Kidney epithelial cell (primary cell): ENCODE data around the gene ELF1. TPM values are rescaled to one million over a fixed set of nuclear protein-coding genes. Genes with fewer than 3 reads are reported as not detected.
A peak's percentile ranks its signal among the peaks of the same experiment; 100 is the strongest.

Experiments
- DNase-seq: peaks from one replicate; pipeline ENCODE4 v3.0.0-alpha.2; 2010; ENCODE audit warnings: low read depth
- H3K27me3 ChIP-seq: 2 replicates; pipeline ENCODE4 v1.6.0; 2011; ENCODE audit warnings: low read length; ENCODE audit not compliant: control insufficient read depth, insufficient read depth
- H3K36me3 ChIP-seq: 2 replicates; pipeline ENCODE4 v1.5.1; 2011; ENCODE audit warnings: low read length; ENCODE audit not compliant: control insufficient read depth, insufficient read depth
- H3K4me3 ChIP-seq: 2 replicates; pipeline ENCODE4 v1.5.1; 2011; ENCODE audit warnings: low read depth, mild to moderate bottlenecking, control low read depth, low read length
- CTCF ChIP-seq: IDR thresholded peaks from 2 replicates; pipeline ENCODE4 v1.5.1; 2011; ENCODE audit warnings: mild to moderate bottlenecking, moderate library complexity, low read length, control low read depth, inconsistent platforms; ENCODE audit not compliant: insufficient read depth, poor library complexity, severe bottlenecking
- total RNA-seq: library from RNA; depleted of rRNA; stranded (reverse); fragments of >200 nt; gene quantifications from 2 replicates; pipeline ENCODE4 v1.2.3, GENCODE V29; 2015

ELF1 gene
- total RNA-seq, 1 donor from 2014 or later: 60.6 TPM

- Histone ChIP-seq H3K36me3 (no peaks in the 10 kb centered on the region), H3K27me3 (no peaks in the 10 kb centered on the region), H3K4me3 (peak overlapping the region; percentile 82)
- TF ChIP-seq CTCF: no peak
- DNase-seq: no peak
Observed at GRCh38 chr13:41060724-41061074, 41.6 kb upstream of the ELF1 start.

- no peaks in the 10 kb centered on the region for H3K27me3 ChIP-seq
- TF ChIP-seq CTCF: peak; percentile 30
- H3K4me3 ChIP-seq: peak overlapping the region; percentile 82
- peak; percentile 63 for DNase-seq
- no peaks in the 10 kb centered on the region for H3K36me3 ChIP-seq
Observed at GRCh38 chr13:41060082-41060723, 41.1 kb upstream of the ELF1 start.

- no peak for DNase-seq
- Histone ChIP-seq H3K36me3 (no peaks in the 10 kb centered on the region), H3K4me3 (peak overlapping the region; percentile 82), H3K27me3 (no peaks in the 10 kb centered on the region)
- TF ChIP-seq CTCF: no peak
Observed at GRCh38 chr13:41059456-41060081, 40.5 kb upstream of the ELF1 start.

GRCh38 chr13:41058295-41059070 lies 39.4 kb upstream of the ELF1 start:
- Histone ChIP-seq H3K36me3 (no peaks in the 10 kb centered on the region), H3K4me3 (no peak overlapping the region), H3K27me3 (no peaks in the 10 kb centered on the region)
- DNase-seq: no peak
- no peak for TF ChIP-seq CTCF

GRCh38 chr13:41056826-41057711 lies 38.0 kb upstream of the ELF1 start:
- H3K4me3 ChIP-seq: no peak overlapping the region
- no peaks in the 10 kb centered on the region for H3K27me3 ChIP-seq
- no peak for DNase-seq
- no peaks in the 10 kb centered on the region for H3K36me3 ChIP-seq
- no peak for TF ChIP-seq CTCF
